Measurements from ENCODE around the gene SMAD3. TPM values are rescaled to one million over a fixed set of nuclear protein-coding genes. Genes with fewer than 3 reads are reported as not detected.

The SMAD3 gene
- total RNA-seq, 1 donor: 96.3 TPM

GRCh38 chr15:67230504-67230903, 165.1 kb downstream of the SMAD3 start:
- no peak for DNase-seq (ENCODE audit: low read depth)
- no peak overlapping the region for H3K4me3 ChIP-seq (ENCODE audit: low read depth, low read length)
- TF ChIP-seq, protein P1, sequence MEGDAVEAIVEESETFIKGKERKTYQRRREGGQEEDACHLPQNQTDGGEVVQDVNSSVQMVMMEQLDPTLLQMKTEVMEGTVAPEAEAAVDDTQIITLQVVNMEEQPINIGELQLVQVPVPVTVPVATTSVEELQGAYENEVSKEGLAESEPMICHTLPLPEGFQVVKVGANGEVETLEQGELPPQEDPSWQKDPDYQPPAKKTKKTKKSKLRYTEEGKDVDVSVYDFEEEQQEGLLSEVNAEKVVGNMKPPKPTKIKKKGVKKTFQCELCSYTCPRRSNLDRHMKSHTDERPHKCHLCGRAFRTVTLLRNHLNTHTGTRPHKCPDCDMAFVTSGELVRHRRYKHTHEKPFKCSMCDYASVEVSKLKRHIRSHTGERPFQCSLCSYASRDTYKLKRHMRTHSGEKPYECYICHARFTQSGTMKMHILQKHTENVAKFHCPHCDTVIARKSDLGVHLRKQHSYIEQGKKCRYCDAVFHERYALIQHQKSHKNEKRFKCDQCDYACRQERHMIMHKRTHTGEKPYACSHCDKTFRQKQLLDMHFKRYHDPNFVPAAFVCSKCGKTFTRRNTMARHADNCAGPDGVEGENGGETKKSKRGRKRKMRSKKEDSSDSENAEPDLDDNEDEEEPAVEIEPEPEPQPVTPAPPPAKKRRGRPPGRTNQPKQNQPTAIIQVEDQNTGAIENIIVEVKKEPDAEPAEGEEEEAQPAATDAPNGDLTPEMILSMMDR (IDR thresholded peaks at IDR 0.05; ENCODE audit: insufficient read depth, low read length): no peak

DNA sequence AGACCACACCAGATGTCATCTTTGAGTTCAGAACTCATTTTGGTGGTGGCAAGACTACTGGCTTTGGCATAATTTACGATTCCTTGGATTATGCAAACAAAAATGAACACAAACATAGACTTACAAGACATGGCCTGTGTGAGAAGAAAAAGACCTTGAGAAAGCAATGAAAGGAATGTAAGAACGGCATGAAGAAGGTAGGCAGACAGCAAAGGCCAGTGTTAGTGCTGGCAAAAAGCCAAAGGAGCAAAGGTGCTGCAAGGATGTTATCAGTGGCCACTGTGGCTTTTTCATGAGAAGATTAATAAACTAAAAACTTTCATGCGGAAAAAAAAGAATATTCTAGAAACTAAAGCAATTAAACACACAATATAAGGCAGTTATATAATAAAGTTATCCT, 167.2 kb downstream of the SMAD3 start:
- TF ChIP-seq, protein P1 (IDR thresholded peaks at IDR 0.05; ENCODE audit: insufficient read depth, low read length): no peak
- H3K4me3 ChIP-seq (ENCODE audit: low read depth, low read length): no peak overlapping the region
- DNase-seq (ENCODE audit: low read depth): no peak

DNA sequence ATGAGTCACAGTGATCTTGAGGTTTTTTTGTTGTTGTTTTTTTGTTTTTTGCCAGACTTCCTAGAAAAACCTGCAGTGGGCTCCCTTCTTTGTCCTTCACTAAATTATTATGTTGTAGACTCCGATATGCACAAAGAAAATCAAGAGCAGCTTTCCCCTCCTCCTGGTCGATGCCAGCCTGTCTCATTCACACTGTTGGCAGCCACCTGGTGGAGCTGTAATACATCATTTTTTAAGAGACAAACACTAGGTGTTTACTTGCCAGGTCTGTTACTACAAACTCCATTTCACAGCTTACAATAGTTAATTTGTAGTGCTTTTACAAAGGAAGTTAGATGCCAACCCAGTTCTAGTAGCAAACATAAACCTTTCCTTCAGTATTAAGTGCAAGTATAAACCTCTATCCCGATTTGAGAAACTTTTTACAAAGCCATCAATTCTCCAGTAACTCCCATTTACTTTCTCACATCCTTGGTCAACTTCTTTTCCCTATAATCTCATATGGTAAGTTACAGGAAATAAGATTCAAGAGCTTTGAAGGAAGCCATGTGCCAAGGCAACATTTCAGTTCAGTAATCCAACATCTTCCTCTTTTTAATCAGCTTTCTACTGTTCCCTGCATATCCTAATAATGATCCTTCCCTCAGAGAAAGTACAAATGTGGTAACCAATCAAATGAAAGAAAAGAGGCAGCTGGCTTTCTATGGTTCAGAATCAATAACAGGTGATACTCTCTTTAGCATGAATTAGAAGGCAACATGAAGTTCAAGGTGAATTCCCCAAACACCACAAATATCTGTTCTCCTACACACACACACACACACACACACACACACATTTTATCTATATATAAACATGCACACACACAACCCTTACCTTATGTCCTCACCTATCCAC, 175.1 kb downstream of the SMAD3 start:
- TF ChIP-seq, protein P1 (IDR thresholded peaks at IDR 0.05; ENCODE audit: insufficient read depth, low read length): no peak
- no peak for DNase-seq (ENCODE audit: low read depth)
- no peak overlapping the region for H3K4me3 ChIP-seq (ENCODE audit: low read depth, low read length)

DNA sequence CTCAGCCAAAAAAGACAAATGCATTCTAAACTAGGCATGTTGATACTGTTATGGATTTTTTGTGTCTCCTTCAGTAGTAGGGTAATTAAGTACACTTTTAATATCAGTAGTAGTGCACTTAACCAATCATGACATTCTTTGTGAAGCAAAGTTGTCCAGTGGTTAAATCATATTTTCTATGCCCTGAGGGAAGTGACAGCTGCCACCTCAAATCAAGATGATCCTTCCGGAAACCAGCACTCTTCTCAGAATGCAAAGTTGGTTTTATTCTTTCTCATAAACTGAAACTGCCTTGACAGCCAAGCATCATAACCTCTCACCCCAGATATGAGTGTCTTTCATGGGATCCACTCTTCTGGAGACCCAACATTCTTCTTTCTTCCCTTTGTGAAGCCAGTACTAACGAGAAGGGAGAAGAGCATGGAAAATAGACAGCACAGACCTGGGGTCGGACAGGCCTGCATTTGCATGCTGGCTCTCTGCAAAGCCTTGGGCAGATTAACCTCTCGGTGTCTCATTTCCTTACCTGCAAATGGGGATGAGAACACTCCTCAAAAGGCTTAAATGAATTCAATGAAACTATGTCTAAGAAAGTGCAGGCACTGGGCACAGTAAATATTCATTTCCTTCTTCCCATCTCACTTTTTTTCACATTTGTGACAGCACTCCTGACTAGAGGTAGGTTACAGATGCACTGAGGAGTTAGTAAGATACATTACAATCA, 175.9 kb downstream of the SMAD3 start:
- H3K4me3 ChIP-seq (ENCODE audit: low read depth, low read length): no peak overlapping the region
- TF ChIP-seq, protein P1 (IDR thresholded peaks at IDR 0.05; ENCODE audit: insufficient read depth, low read length): no peak
- DNase-seq (ENCODE audit: low read depth): no peak

DNA sequence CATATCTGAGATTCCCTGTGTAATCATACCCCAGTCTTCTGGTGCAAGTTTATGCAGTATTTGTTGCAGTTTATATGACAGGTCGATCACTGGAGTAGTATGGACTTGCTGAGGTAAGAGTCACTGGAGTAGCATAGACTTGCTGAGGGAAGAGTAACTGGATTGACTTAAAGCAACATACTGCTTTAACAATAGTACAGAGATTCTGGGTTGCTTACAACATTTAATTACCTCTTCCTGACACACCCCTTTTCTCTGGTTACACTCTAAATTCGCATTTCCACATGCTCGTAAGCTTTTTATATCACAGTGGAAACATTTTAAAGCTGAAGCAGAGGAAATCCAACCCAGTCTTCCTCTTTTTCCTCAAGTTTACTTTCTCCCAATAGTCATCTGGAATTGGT, 177.3 kb downstream of the SMAD3 start:
- TF ChIP-seq, protein P1 (IDR thresholded peaks at IDR 0.05; ENCODE audit: insufficient read depth, low read length): no peak
- DNase-seq (ENCODE audit: low read depth): peak; percentile 51
- H3K4me3 ChIP-seq (ENCODE audit: low read depth, low read length): no peak overlapping the region

Other genes starting within 250 kb of the SMAD3 start
- 43.7 and 95.6 TPM in 2 replicates for gene AAGAB, start 189.1 kb downstream of the SMAD3 start, total RNA-seq (ENCODE audit: low replicate concordance)
- 0.74 and 3.6 TPM in 2 replicates for gene IQCH, start 189.2 kb downstream of the SMAD3 start, total RNA-seq (ENCODE audit: low replicate concordance)